Ascending aorta (tissue), 2 donors: ENCODE measurements around the gene TMIGD3. TPM values are rescaled to one million over a fixed set of nuclear protein-coding genes. Genes with fewer than 3 reads are reported as not detected.

Experiments used
- DNase-seq, 2 donors: peaks; one replicate each; pipeline ENCODE4 v3.0.0-alpha.2; 2019; ENCODE audit warnings: low spot score in 2 of 2
- H3K27ac ChIP-seq, 2 donors: fragments of 200-600 bp; sonication (generic); one replicate each; pipeline ENCODE4 v1.5.1; 2016 to 2017; ENCODE audit warnings: mild to moderate bottlenecking in 1 of 2
- H3K27me3 ChIP-seq: fragments of 200-600 bp; sonication (generic); one replicate; pipeline ENCODE4 v1.5.1; 2017
- H3K36me3 ChIP-seq, 2 donors: fragments of 200-600 bp; sonication (generic); one replicate each; pipeline ENCODE4 v1.5.1; 2016
- H3K4me1 ChIP-seq, 2 donors: fragments of 200-600 bp; sonication (generic); one replicate each; pipeline ENCODE4 v1.5.1; 2016 to 2017; ENCODE audit warnings: mild to moderate bottlenecking in 1 of 2
- H3K4me3 ChIP-seq, 2 donors: fragments of 200-600 bp; sonication (generic); one replicate each; pipeline ENCODE4 v1.5.1; 2016 to 2017; ENCODE audit warnings: mild to moderate bottlenecking in 1 of 2
- H3K9me3 ChIP-seq, 2 donors: fragments of 200-600 bp; sonication (generic); one replicate each; pipeline ENCODE4 v1.5.1; 2016
- intact Hi-C: fragments of 100-400 bp; cut with DNase I; formaldehyde crosslinking; loops from one replicate; pipeline ENCODE4 v1.15.1; 2023
- total RNA-seq: library from RNA; depleted of rRNA; stranded (reverse); fragments of >200 nt; gene quantifications from one replicate; pipeline ENCODE4 v1.1.0, GENCODE V29; 2016
- TF ChIP-seq, protein P1 (sequence below), 3 experiments: fragments of 200-600 bp in 2 of 3; fragments of 450-650 bp in 1 of 3; sonication (generic) in 2 of 3; IDR thresholded peaks; one replicate each; pipeline ENCODE4 v1.5.1; 2016 to 2019; ENCODE audit warnings: antibody characterized with exemption in 3 of 3, mild to moderate bottlenecking in 1 of 3, moderate library complexity in 1 of 3

Gene TMIGD3
- total RNA-seq, 1 donor from 2014 or later = 2.4 TPM

DNA sequence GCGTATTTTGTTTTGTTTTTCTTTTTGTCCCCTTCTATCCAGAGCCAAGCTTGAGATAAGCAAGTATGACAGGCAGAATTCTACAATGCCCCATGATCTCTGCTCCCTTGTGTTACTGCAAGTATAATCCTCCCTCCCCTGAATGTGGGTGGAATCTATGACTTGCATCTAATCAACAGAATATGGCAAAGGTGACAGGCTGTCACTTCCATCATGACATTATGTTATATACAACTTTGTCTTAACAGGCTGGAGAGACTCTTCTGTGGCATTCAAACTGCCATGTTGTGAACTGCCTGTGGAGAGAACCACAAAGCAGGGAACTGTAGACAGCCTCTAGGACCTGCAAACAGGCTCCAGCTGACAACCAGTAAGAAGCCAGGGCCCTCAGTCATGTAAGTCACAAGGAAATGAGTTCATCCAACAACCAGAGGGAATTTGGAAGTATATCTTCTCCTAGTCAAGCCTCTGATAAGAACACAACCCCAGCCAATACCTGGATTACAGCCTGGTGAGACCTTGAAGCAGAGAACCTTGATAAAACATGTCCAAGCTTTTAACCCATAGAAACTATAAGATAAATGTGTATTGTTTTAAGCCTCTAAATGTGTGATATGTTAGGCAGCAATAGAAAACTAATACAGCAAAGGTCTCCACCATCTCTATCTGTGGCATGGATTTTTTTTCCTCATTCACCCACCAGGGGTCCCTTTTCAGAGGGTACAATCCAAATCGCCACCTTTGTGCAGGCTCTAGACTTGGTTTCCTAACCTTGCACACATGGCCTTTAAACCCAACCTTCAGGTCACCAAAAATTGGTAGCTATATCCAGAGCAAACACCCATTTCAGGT, 35.3 kb downstream of the TMIGD3 start:
- H3K27ac ChIP-seq = no peak overlapping the region
- DNase-seq = no peak
- no peaks in the 10 kb centered on the region for H3K4me1 ChIP-seq
- no peaks in the 10 kb centered on the region for H3K27me3 ChIP-seq
- TF ChIP-seq, protein P1, sequence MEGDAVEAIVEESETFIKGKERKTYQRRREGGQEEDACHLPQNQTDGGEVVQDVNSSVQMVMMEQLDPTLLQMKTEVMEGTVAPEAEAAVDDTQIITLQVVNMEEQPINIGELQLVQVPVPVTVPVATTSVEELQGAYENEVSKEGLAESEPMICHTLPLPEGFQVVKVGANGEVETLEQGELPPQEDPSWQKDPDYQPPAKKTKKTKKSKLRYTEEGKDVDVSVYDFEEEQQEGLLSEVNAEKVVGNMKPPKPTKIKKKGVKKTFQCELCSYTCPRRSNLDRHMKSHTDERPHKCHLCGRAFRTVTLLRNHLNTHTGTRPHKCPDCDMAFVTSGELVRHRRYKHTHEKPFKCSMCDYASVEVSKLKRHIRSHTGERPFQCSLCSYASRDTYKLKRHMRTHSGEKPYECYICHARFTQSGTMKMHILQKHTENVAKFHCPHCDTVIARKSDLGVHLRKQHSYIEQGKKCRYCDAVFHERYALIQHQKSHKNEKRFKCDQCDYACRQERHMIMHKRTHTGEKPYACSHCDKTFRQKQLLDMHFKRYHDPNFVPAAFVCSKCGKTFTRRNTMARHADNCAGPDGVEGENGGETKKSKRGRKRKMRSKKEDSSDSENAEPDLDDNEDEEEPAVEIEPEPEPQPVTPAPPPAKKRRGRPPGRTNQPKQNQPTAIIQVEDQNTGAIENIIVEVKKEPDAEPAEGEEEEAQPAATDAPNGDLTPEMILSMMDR (IDR thresholded peaks at IDR 0.05) = no peak
- H3K36me3 ChIP-seq = peaks cover 14 to 44% of the 10 kb centered on the region in 2 donors
- H3K4me3 ChIP-seq = no peak overlapping the region
- H3K9me3 ChIP-seq = no peaks in the 10 kb centered on the region
- intact Hi-C loops = no loop called here

DNA sequence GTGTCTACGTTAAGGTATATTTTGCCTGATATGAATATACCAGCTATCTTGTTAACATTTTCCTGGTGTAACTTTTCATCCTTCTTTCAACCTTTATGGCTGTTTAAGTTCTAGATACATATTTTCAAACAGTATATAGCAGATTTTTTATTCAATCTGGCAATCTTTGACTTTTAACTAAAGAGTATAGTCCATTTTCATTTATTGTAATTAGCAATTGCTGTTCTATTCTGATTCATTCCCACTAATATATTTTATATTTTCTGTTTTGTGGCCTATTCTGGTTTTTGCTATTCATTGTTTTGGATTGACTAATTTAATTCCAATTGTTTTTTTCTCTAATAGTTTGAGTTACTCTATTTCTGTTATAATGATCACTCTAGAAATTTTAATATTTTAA, 37.0 kb downstream of the TMIGD3 start:
- no peaks in the 10 kb centered on the region for H3K27me3 ChIP-seq
- TF ChIP-seq, protein P1 (IDR thresholded peaks at IDR 0.05) = no peak
- intact Hi-C loops = no loop called here
- H3K36me3 ChIP-seq = peaks cover 15 to 56% of the 10 kb centered on the region in 2 donors
- no peak overlapping the region for H3K4me3 ChIP-seq
- H3K27ac ChIP-seq = no peak overlapping the region
- no peaks in the 10 kb centered on the region for H3K4me1 ChIP-seq
- no peak for DNase-seq
- H3K9me3 ChIP-seq = no peaks in the 10 kb centered on the region

DNA sequence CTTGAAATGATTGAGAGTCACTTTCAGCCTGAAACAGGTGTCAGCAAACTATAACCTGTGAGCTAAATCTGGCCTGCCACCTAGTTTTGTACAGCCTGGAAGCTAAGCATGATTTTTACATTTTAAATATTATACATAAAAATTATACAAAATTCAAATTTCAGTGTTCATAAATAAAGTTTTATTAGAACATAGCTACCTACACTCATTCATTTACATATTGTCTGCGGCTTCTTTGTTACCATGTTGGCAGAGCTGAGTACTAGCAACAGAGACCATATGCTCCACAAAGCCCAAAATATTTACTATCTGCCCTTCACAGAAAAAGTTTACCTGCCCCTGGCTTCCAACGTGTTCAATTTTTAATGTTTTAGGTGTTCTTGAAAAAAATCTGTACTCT, 37.7 kb downstream of the TMIGD3 start:
- no peak for DNase-seq
- peaks cover 18 to 64% of the 10 kb centered on the region in 2 donors for H3K36me3 ChIP-seq
- no peaks in the 10 kb centered on the region for H3K27me3 ChIP-seq
- no peak overlapping the region for H3K27ac ChIP-seq
- H3K4me1 ChIP-seq = no peaks in the 10 kb centered on the region
- H3K4me3 ChIP-seq = no peak overlapping the region
- TF ChIP-seq, protein P1 (IDR thresholded peaks at IDR 0.05) = no peak
- intact Hi-C loops = no loop called here
- H3K9me3 ChIP-seq = no peaks in the 10 kb centered on the region

DNA sequence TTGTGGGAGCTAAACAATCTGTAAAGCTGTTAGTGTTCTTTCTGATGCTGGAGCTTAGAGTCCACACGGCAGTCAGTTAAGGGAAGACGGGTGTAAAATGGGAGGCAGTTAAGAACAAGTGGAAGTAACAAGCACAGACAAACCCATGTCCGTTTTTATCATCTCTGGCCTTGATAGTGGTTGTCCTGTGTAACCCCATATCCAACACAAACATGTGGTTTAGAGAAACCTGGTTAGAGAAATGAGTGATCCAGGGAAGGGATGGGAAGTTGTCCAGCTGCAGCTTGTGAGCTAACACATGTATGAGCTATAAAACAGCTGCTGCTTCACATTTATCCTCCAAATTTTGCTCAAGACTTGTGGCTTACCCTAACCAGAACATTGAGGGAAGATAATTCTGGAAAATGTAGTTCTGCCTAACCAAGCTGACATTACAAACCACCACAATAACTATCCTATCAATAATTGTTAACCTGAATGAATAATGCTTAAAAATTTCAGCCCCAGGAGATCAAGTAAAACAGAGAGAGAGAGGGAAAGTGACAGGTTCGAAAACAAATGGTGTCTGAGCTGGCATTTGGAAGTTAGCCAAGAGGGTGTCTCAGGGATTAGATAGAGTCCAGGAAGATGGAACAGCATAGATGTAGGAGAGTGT, 40.3 kb downstream of the TMIGD3 start:
- no peak overlapping the region for H3K27ac ChIP-seq

DNA sequence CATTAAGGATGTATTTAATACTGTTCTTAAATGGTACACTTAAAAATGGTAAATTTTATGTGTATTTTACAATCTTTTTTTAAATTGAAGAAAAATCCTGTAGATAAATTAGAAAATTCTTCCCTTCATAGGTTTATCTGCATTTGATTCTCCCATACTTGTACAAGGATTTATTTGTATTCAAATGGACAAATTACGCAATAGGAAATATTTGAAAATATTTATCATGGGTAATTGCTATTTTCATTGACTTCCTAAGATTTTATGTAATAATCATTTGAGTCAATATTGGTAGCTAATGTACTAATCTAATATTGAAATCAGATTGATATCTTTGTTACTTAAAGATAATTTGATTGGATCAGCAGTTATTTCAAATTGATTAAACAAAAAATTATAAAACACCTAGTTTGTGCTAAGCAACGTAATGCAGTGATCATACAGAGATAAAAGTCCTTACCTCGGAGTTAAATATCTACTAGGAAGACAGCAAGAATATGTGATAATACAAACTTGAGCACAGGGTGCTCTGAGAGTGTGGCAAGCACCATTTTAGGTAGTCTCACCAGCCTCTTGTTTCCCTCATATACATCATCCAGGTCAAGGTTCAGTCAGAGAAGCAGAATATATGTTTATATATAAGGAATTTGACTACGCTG, 40.9 kb downstream of the TMIGD3 start:
- TF ChIP-seq, protein P1 (IDR thresholded peaks at IDR 0.05) = no peak
- H3K9me3 ChIP-seq = no peaks in the 10 kb centered on the region
- peaks cover 27 to 68% of the 10 kb centered on the region in 2 donors for H3K36me3 ChIP-seq
- DNase-seq = no peak
- H3K27me3 ChIP-seq = no peaks in the 10 kb centered on the region
- intact Hi-C loops = no loop called here
- H3K27ac ChIP-seq = no peak overlapping the region
- H3K4me1 ChIP-seq = no peaks in the 10 kb centered on the region
- H3K4me3 ChIP-seq = no peak overlapping the region

More for the DNA sequence above, 40.3 kb downstream of the TMIGD3 start:
- Histone ChIP-seq H3K27me3 (no peaks in the 10 kb centered on the region), H3K4me3 (no peak overlapping the region), H3K36me3 (peaks cover 22 to 68% of the 10 kb centered on the region in 2 donors), H3K9me3 (no peaks in the 10 kb centered on the region), H3K4me1 (no peaks in the 10 kb centered on the region)
- no peak for DNase-seq
- TF ChIP-seq, protein P1 (IDR thresholded peaks at IDR 0.05) = no peak
- intact Hi-C loops = no loop called here
